Activated CD8-positive, alpha-beta memory T cell treated with anti-CD3 and anti-CD28 coated beads, Interleukin-2, amount 10 ng/mL, durations not matched to agents 7 days and 5 days (primary cell): ENCODE data around the gene LYL1. TPM values are rescaled to one million over a fixed set of nuclear protein-coding genes. Genes with fewer than 3 reads are reported as not detected.

Experiments
- ATAC-seq: fragments of 150-1000 bp; cut with Tn5 transposase; one replicate; pipeline ENCODE4 v1.10.0; 2021; ENCODE audit warnings: moderate library complexity
- CTCF ChIA-PET: fragments of 350-600 bp; sonication (Branson Sonifier 250); formaldehyde crosslinking; loops from one replicate; lab custom pipeline; 2021; ENCODE audit warnings: antibody characterized with exemption; lab: Charles Lee
- DNase-seq: peaks from one replicate; pipeline ENCODE4 v3.0.0-alpha.2; 2020
- H3K27ac Mint-ChIP-seq: one replicate; pipeline ENCODE4 v1.8.0; 2021; ENCODE audit warnings: mild to moderate bottlenecking, mixed read lengths
- H3K27me3 Mint-ChIP-seq: one replicate; pipeline ENCODE4 v1.8.0; 2021; ENCODE audit warnings: mixed read lengths
- H3K36me3 Mint-ChIP-seq: one replicate; pipeline ENCODE4 v1.8.0; 2021; ENCODE audit warnings: mild to moderate bottlenecking, mixed read lengths
- H3K4me1 Mint-ChIP-seq: one replicate; pipeline ENCODE4 v1.8.0; 2021; ENCODE audit warnings: mixed read lengths
- H3K4me3 Mint-ChIP-seq: one replicate; pipeline ENCODE4 v1.8.0; 2021; ENCODE audit warnings: mild to moderate bottlenecking, moderate library complexity, mixed read lengths
- H3K9me3 Mint-ChIP-seq: one replicate; pipeline ENCODE4 v1.8.0; 2022; ENCODE audit warnings: low read depth, mixed read lengths
- total RNA-seq, 2 experiments: library from RNA; stranded (reverse); gene quantifications; one replicate each; pipeline ENCODE4 v1.2.3, GENCODE V29; 2021

Gene LYL1
- total RNA-seq, 2 experiments from 2014 or later: 0.49 to 0.64 TPM

- Mint-ChIP-seq H3K4me1 (peaks cover 8% of the 10 kb centered on the region), H3K4me3 (no peak overlapping the region), H3K27ac (no peak overlapping the region), H3K36me3 (no peaks in the 10 kb centered on the region), H3K9me3 (no peaks in the 10 kb centered on the region), H3K27me3 (peaks cover 28% of the 10 kb centered on the region)
- DNase-seq (no peak), ATAC-seq (no peak)
- CTCF ChIA-PET: interaction anchor here (1.6 to 10.7 kb wide), 4 partner anchors 13 to 92 kb away, joined by 6 to 204 read pairs (median 69); no protein-coding TSS in a partner anchor
Observed at GRCh38 chr19:13057744-13058143, 44.9 kb downstream of the LYL1 start.

DNA sequence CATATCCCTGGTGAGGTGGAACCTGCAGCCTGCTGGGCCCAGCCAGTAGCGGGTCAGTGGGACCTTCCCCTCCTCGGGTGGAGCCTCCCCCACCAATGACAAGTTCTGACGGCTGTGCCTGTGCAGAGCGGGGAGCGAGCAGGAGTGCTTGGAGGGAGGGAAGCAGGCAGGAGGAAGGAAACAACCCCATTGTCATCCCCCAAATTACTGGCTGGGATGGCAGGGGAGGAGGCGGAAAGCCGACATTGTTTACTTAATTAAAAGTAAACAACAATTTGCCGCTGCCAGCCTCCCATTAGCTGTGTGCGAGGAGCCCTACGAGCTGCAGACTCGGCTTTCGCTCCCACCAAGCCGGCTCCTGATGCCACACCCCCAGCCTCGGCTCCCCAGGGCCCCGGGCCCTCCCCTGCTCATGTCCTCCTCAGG is 45.5 kb downstream of the LYL1 start:
- no peak for ATAC-seq
- no peak overlapping the region for H3K4me3 Mint-ChIP-seq
- CTCF ChIA-PET: interaction anchor here (5.3 to 10.7 kb wide), 3 partner anchors 12 to 91 kb away, joined by 40 to 204 read pairs (median 98); no protein-coding TSS in a partner anchor
- H3K4me1 Mint-ChIP-seq: peaks cover 8% of the 10 kb centered on the region
- no peaks in the 10 kb centered on the region for H3K36me3 Mint-ChIP-seq
- DNase-seq: no peak
- no peaks in the 10 kb centered on the region for H3K9me3 Mint-ChIP-seq
- H3K27me3 Mint-ChIP-seq: peaks cover 28% of the 10 kb centered on the region
- H3K27ac Mint-ChIP-seq: no peak overlapping the region

DNA sequence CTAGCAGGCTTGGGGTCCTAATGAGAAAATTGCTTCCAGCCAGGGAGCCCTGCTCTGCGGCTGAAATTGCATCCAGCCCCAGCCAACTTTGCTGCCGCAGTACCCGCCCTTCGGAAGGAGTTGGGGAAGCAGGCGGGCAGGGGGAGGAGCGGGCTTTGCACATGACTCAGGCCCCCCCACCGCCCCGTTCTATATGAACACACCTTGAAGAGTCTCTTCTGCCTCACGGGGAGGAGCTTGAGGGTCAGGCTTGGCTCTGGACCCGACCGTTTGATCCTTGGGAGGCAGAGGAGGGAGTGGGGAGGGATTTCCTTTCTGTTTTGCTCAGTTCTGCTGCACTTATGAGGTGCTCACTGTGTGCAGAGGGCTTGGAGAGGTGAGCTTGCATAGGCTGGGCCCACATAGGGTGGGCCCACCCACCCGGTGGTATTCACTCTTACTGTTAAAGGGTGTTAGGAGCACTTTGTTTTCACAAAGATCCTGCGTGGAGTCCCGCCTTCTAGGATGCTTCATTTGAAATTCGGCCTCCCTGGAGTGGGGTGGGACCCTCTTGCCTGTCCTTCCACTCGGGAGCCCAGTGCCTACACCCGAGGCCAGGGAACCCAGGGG is 46.5 kb downstream of the LYL1 start:
- Mint-ChIP-seq H3K27ac (no peak overlapping the region), H3K36me3 (no peaks in the 10 kb centered on the region), H3K4me1 (peaks cover 7% of the 10 kb centered on the region), H3K9me3 (no peaks in the 10 kb centered on the region), H3K27me3 (peaks cover 29% of the 10 kb centered on the region), H3K4me3 (no peak overlapping the region)
- ATAC-seq (no peak), DNase-seq (no peak)
- CTCF ChIA-PET: interaction anchor here (0.9 to 10.7 kb wide), 2 partner anchors 77 to 89 kb away, joined by 4 to 204 read pairs; no protein-coding TSS in a partner anchor

- Mint-ChIP-seq H3K27me3 (peaks cover 31% of the 10 kb centered on the region), H3K4me1 (peaks cover 2% of the 10 kb centered on the region), H3K27ac (no peak overlapping the region), H3K4me3 (no peak overlapping the region), H3K36me3 (no peaks in the 10 kb centered on the region), H3K9me3 (no peaks in the 10 kb centered on the region)
- no peak for DNase-seq
- no peak for ATAC-seq
- CTCF ChIA-PET: interaction anchor here (0.6 to 10.7 kb wide), 5 partner anchors 39 to 431 kb away, joined by 3 to 204 read pairs (median 7); no protein-coding TSS in a partner anchor
Observed at GRCh38 chr19:13055213-13056051, 47.2 kb downstream of the LYL1 start.

DNA sequence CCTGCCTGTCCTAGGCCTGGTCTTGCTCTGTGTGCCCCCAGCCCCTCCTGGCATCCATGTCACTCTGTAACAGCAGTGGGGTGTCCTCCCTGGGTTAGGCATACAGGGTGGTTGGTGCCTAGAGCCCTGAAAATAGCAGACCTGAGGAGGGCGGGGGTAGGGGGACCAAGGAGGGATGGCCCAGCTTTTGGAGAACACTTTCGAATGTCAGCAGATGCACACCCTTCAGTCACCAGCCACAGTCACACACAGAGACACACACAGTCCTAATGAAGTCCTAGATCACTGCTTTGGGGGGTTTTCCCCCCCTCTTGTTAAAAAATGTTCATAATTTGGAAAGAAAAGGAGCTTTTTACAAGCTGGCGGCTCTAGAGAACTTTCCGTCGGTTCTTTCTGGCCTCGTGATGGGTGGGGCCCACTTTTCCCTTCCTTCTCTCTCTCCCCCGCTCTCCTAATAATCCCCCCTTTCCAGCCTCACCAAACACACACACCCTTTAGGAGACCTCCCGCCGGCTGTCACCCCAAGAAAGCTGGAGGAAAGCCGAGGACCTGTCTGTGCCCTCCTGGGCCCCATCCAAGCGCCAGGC is 47.9 kb downstream of the LYL1 start:
- H3K9me3 Mint-ChIP-seq: no peaks in the 10 kb centered on the region
- no peak for DNase-seq
- ATAC-seq: no peak
- CTCF ChIA-PET: interaction anchor here (0.6 to 2.0 kb wide), 4 partner anchors 39 to 431 kb away, joined by 3 to 7 read pairs (median 7); no protein-coding TSS in a partner anchor
- no peaks in the 10 kb centered on the region for H3K36me3 Mint-ChIP-seq
- no peak overlapping the region for H3K4me3 Mint-ChIP-seq
- no peak overlapping the region for H3K27ac Mint-ChIP-seq
- peaks cover 37% of the 10 kb centered on the region for H3K27me3 Mint-ChIP-seq
- peaks cover 2% of the 10 kb centered on the region for H3K4me1 Mint-ChIP-seq

DNA sequence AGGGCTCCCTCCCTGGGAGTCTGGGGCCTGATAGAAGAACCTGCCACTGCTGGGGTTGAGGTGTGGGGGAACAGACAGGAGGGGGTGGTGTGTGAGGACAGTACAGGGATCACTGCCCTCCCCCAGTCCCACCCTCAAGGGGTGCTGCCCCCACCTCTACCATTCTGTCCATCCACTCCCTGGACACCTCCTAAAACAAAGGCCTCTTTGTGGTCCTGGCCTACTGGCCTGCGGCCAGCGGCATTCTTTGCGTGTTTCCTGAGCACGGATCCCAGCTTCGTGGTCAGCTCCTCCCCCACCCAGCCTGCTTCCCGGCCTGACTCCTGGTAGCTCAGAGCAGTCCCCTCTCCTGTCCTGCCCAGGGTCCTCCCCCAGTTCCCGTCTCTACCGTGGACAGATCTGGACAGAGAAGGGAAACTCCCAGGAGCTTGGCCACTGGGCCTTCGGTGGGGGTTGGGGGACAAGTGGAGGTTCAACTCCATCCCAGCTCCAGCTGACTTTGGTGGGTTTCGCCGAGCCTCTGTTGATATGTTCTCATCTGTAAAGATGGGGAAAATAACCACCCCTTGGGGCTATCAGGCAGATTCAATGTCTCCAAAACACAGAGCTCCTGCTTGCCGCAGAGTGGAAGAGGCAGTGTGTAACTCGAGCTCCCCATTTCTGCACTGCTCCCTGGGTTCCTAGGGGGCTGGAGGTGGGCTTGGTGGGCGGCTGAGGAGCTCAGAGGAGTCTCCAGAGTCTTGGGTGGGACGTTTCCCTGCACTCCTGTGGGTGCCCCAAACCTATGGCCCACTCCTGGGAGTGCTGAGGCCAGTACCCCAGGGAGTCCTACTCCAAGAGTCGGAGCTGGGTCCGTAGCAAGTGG is 48.7 kb downstream of the LYL1 start:
- H3K9me3 Mint-ChIP-seq: no peaks in the 10 kb centered on the region
- H3K27me3 Mint-ChIP-seq: peaks cover 36% of the 10 kb centered on the region
- ATAC-seq (no peak), DNase-seq (no peak)
- CTCF ChIA-PET: interaction anchor here (0.6 to 2.1 kb wide), 4 partner anchors 20 to 142 kb away, joined by 4 to 8 read pairs (median 7); no protein-coding TSS in a partner anchor
- no peak overlapping the region for H3K4me3 Mint-ChIP-seq
- H3K27ac Mint-ChIP-seq: no peak overlapping the region
- peaks cover 2% of the 10 kb centered on the region for H3K4me1 Mint-ChIP-seq
- no peaks in the 10 kb centered on the region for H3K36me3 Mint-ChIP-seq

- peaks cover 36% of the 10 kb centered on the region for H3K27me3 Mint-ChIP-seq
- ATAC-seq (no peak), DNase-seq (no peak)
- no peaks in the 10 kb centered on the region for H3K9me3 Mint-ChIP-seq
- no peak overlapping the region for H3K27ac Mint-ChIP-seq
- CTCF ChIA-PET: interaction anchor here (0.7 to 2.5 kb wide), 3 partner anchors 8 to 88 kb away, joined by 3 to 10 read pairs (median 8); no protein-coding TSS in a partner anchor
- H3K36me3 Mint-ChIP-seq: no peaks in the 10 kb centered on the region
- peaks cover 2% of the 10 kb centered on the region for H3K4me1 Mint-ChIP-seq
- no peak overlapping the region for H3K4me3 Mint-ChIP-seq
Observed at GRCh38 chr19:13053238-13053637, 49.4 kb downstream of the LYL1 start.

DNA sequence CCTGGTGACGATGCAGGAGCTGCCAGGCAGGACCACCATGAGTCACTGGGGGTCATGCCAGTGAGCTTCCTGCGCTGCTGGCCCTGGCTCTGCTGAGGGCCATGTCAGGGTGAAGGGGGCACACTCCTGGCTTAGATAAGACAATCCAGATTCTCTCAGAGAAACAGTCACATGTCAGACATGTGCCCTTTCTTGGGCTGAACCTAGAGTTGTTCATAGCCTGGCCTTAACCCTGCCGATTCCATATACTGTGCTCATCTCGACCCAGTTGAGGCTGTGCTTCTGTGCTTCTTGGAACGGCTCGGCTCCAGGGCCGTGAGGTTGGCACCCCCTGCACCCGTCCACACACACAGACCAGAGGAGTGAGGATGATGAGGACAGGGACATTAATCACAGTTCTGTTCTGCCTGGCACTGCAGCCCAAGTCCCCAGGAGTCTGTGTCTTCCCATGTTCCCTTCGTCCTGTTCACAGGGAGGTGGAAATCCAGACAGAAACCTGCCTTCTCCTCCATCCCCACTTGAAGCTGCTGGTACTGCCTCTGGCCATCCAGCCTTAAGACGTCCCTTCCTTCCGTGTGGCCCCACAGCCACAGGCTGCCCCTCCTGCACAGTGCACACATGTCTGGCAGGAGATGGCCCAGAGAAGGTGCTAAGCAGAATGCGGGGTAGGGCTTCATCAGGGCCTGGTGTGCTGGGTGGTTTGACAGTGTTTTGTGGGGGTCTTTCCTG is 50.0 kb downstream of the LYL1 start:
- no peak overlapping the region for H3K27ac Mint-ChIP-seq
- CTCF ChIA-PET: interaction anchor here (0.7 to 2.5 kb wide), 4 partner anchors 9 to 87 kb away, joined by 3 to 10 read pairs (median 6); no protein-coding TSS in a partner anchor
- no peaks in the 10 kb centered on the region for H3K9me3 Mint-ChIP-seq
- no peaks in the 10 kb centered on the region for H3K36me3 Mint-ChIP-seq
- DNase-seq (no peak), ATAC-seq (no peak)
- no peak overlapping the region for H3K4me3 Mint-ChIP-seq
- peaks cover 36% of the 10 kb centered on the region for H3K27me3 Mint-ChIP-seq
- H3K4me1 Mint-ChIP-seq: peaks cover 2% of the 10 kb centered on the region

GRCh38 chr19:13051557-13052165 is 51.0 kb downstream of the LYL1 start:
- Mint-ChIP-seq H3K9me3 (no peaks in the 10 kb centered on the region), H3K27me3 (peaks cover 38% of the 10 kb centered on the region), H3K27ac (no peak overlapping the region), H3K4me1 (peaks cover 2% of the 10 kb centered on the region), H3K36me3 (no peaks in the 10 kb centered on the region), H3K4me3 (no peak overlapping the region)
- CTCF ChIA-PET: interaction anchor here (0.7 to 2.5 kb wide), 4 partner anchors 8 to 86 kb away, joined by 3 to 10 read pairs (median 6); no protein-coding TSS in a partner anchor
- ATAC-seq (peak; percentile 42), DNase-seq (no peak)

DNA sequence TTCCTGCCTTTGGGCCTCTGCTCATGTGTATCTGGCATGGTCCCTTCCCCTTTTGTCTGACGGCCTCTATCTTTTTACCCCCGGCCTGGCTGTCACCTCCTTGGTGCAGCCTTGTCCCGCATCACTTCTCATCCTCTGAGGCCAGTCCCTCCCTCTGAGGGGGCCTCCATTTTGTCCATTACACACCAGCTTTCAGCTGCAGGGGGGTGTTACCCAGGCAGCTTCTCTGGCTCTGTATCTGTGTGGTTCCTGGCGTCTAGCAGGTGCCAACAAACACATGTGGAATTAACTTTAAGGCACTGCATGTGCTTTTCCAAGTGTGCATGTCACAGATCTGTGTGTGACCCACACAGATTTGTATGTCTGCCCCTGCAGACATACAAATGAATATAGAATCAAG is 52.4 kb downstream of the LYL1 start:
- H3K4me1 Mint-ChIP-seq: peaks cover 3% of the 10 kb centered on the region
- no peak overlapping the region for H3K27ac Mint-ChIP-seq
- H3K4me3 Mint-ChIP-seq: no peak overlapping the region
- ATAC-seq (no peak), DNase-seq (no peak)
- no peaks in the 10 kb centered on the region for H3K9me3 Mint-ChIP-seq
- H3K36me3 Mint-ChIP-seq: no peaks in the 10 kb centered on the region
- CTCF ChIA-PET: no interaction called here
- H3K27me3 Mint-ChIP-seq: peaks cover 42% of the 10 kb centered on the region
